GM23338 (cell line): ENCODE data around the gene OR5K1. TPM values are rescaled to one million over a fixed set of nuclear protein-coding genes. Genes with fewer than 3 reads are reported as not detected.

Experiments
- ATAC-seq: fragments of 200-7000 bp; cut with Tn5 transposase; 3 replicates; pipeline ENCODE4 v1.9.1; 2020
- DNase-seq: peaks from one replicate; pipeline ENCODE4 v3.0.0-alpha.2; 2015; ENCODE audit warnings: low spot score
- H2AFZ ChIP-seq: fragments of 200-600 bp; sonication (generic); 2 replicates; pipeline ENCODE4 v1.8.0; 2016; ENCODE audit warnings: antibody characterized with exemption, mild to moderate bottlenecking, moderate library complexity
- H3F3A ChIP-seq: fragments of 200-600 bp; sonication (generic); replicated peaks from 2 replicates; pipeline ENCODE4 v1.8.0; 2017; ENCODE audit warnings: antibody characterized with exemption, mixed run types, low read depth
- H3K27ac ChIP-seq: fragments of 200-600 bp; sonication (generic); 2 replicates; pipeline ENCODE4 v1.6.1; 2016; ENCODE audit warnings: low read depth
- H3K27me3 ChIP-seq: fragments of 200-600 bp; sonication (generic); 2 replicates; pipeline ENCODE4 v1.8.0; 2016; ENCODE audit warnings: mild to moderate bottlenecking, mixed run types, moderate library complexity; ENCODE audit not compliant: insufficient read depth
- H3K36me3 ChIP-seq: fragments of 200-600 bp; sonication (generic); 2 replicates; pipeline ENCODE4 v1.8.0; 2016; ENCODE audit warnings: mild to moderate bottlenecking; ENCODE audit not compliant: insufficient read depth
- H3K4me1 ChIP-seq: fragments of 200-600 bp; sonication (generic); 2 replicates; pipeline ENCODE4 v1.8.0; 2016; ENCODE audit warnings: mild to moderate bottlenecking, moderate library complexity; ENCODE audit not compliant: insufficient read depth
- H3K4me2 ChIP-seq: fragments of 200-600 bp; sonication (generic); 2 replicates; pipeline ENCODE4 v1.7.1; 2017; ENCODE audit warnings: mixed run types
- H3K4me3 ChIP-seq: fragments of 200-600 bp; sonication (generic); 2 replicates; pipeline ENCODE4 v1.6.1; 2016; ENCODE audit warnings: mixed run types
- H3K79me2 ChIP-seq: fragments of 200-600 bp; sonication (generic); replicated peaks from 2 replicates; pipeline ENCODE4 v1.8.0; 2017; ENCODE audit warnings: mild to moderate bottlenecking; ENCODE audit not compliant: insufficient read depth
- H3K9me2 ChIP-seq: fragments of 200-600 bp; sonication (generic); 2 replicates; pipeline ENCODE4 v1.8.0; 2017; ENCODE audit not compliant: insufficient read depth
- H4K20me1 ChIP-seq: fragments of 200-600 bp; sonication (generic); replicated peaks from 2 replicates; pipeline ENCODE4 v1.8.0; 2017; ENCODE audit warnings: mild to moderate bottlenecking; ENCODE audit not compliant: insufficient read depth
- H3K27ac Mint-ChIP-seq: 2 replicates; pipeline ENCODE4 v1.8.0; 2020; ENCODE audit warnings: inconsistent platforms, mild to moderate bottlenecking, moderate library complexity, mixed read lengths
- H3K27me3 Mint-ChIP-seq: 3 replicates; pipeline ENCODE4 v1.8.0; 2022; ENCODE audit warnings: low read depth, mild to moderate bottlenecking, moderate library complexity, mixed read lengths, inconsistent platforms; ENCODE audit not compliant: insufficient read depth, poor library complexity
- H3K36me3 Mint-ChIP-seq: 3 replicates; pipeline ENCODE4 v1.8.0; 2021; ENCODE audit warnings: low read depth, mild to moderate bottlenecking, inconsistent platforms, moderate library complexity, mixed read lengths
- H3K4me1 Mint-ChIP-seq: 3 replicates; pipeline ENCODE4 v1.8.0; 2020; ENCODE audit warnings: mild to moderate bottlenecking, inconsistent platforms, mixed read lengths
- H3K4me3 Mint-ChIP-seq: 3 replicates; pipeline ENCODE4 v1.8.0; 2021; ENCODE audit warnings: moderate library complexity, mild to moderate bottlenecking, inconsistent platforms, mixed read lengths
- H3K9me3 Mint-ChIP-seq: 3 replicates; pipeline ENCODE4 v1.8.0; 2020; ENCODE audit warnings: moderate library complexity, mild to moderate bottlenecking, inconsistent platforms, mixed read lengths
- CREB1 ChIP-seq: fragments of 250-450 bp; sonication (Bioruptor Pico); IDR thresholded peaks from 2 replicates; pipeline ENCODE4 v1.5.0; 2020; ENCODE audit warnings: low read depth, mild to moderate bottlenecking, moderate library complexity
- EZH2 ChIP-seq: fragments of 200-600 bp; sonication (generic); IDR thresholded peaks from one replicate; pipeline ENCODE4 v1.8.0; 2017; ENCODE audit warnings: antibody characterized with exemption, mild to moderate bottlenecking, low read depth; ENCODE audit not compliant: unreplicated experiment
- EZH2phosphoT487 ChIP-seq: fragments of 200-600 bp; sonication (generic); IDR thresholded peaks from one replicate; pipeline ENCODE4 v1.8.1; 2018; ENCODE audit warnings: antibody characterized with exemption; ENCODE audit not compliant: unreplicated experiment
- JUNB ChIP-seq: IDR thresholded peaks from one replicate; pipeline ENCODE4 v1.6.1; 2016; ENCODE audit warnings: antibody characterized with exemption; ENCODE audit not compliant: unreplicated experiment
- NANOG ChIP-seq: IDR thresholded peaks from 2 replicates; pipeline ENCODE4 v1.6.1; 2016; ENCODE audit warnings: antibody characterized with exemption, borderline replicate concordance
- POLR2AphosphoS5 ChIP-seq: IDR thresholded peaks from 2 replicates; pipeline ENCODE4 v1.6.1; 2016; ENCODE audit warnings: antibody characterized with exemption, low read depth
- STAT1 ChIP-seq: IDR thresholded peaks from one replicate; pipeline ENCODE4 v1.6.1; 2016; ENCODE audit warnings: antibody characterized with exemption; ENCODE audit not compliant: unreplicated experiment
- ZNF114 ChIP-seq: fragments of 250-450 bp; sonication (Bioruptor Pico); IDR thresholded peaks from 2 replicates; pipeline ENCODE4 v1.5.0; 2020; ENCODE audit warnings: mild to moderate bottlenecking, moderate library complexity
- ZNF331 ChIP-seq: fragments of 250-450 bp; sonication (Bioruptor Pico); IDR thresholded peaks from 2 replicates; pipeline ENCODE4 v1.5.0; 2020; ENCODE audit warnings: low read depth, mild to moderate bottlenecking, moderate library complexity
- polyA plus RNA-seq: library from polyadenylated mRNA; unstranded; fragments of >200 nt; fragmentation: Nextera tagmentation; extraction: Ambion mirVana; gene quantifications from 2 replicates; pipeline ENCODE4 v1.2.1, GENCODE V29; 2016
- total RNA-seq: library from RNA; depleted of rRNA; stranded (reverse); fragments of >200 nt; shearing (Covaris generic); gene quantifications from 2 replicates; pipeline ENCODE4 v1.2.3, GENCODE V29; 2014
- TF ChIP-seq, protein P1 (sequence below), 2 experiments: fragments of 200-600 bp in 1 of 2; sonication (generic) in 1 of 2; conservative IDR thresholded peaks; 2 replicates each; pipeline versions ENCODE4 v1.5.1 to v1.6.1; 2016 to 2017; ENCODE audit warnings: antibody characterized with exemption in 2 of 2, low read depth in 2 of 2, mild to moderate bottlenecking in 2 of 2, moderate library complexity in 1 of 2
- TF ChIP-seq, protein P2 (sequence below): IDR thresholded peaks from one replicate; pipeline ENCODE4 v1.6.1; 2018; ENCODE audit warnings: antibody characterized with exemption; ENCODE audit not compliant: unreplicated experiment
- TF ChIP-seq, protein P3 (sequence below): IDR thresholded peaks from 2 replicates; pipeline ENCODE4 v1.6.1; 2016; ENCODE audit warnings: antibody characterized with exemption
- TF ChIP-seq, protein P4 (sequence below): fragments of 250-450 bp; sonication (Bioruptor Pico); IDR thresholded peaks from 2 replicates; pipeline ENCODE4 v1.5.0; 2020; ENCODE audit warnings: mild to moderate bottlenecking, moderate library complexity

Gene OR5K1
- total and polyA plus RNA-seq, 2 experiments from 2014 or later, result not detected

DNA sequence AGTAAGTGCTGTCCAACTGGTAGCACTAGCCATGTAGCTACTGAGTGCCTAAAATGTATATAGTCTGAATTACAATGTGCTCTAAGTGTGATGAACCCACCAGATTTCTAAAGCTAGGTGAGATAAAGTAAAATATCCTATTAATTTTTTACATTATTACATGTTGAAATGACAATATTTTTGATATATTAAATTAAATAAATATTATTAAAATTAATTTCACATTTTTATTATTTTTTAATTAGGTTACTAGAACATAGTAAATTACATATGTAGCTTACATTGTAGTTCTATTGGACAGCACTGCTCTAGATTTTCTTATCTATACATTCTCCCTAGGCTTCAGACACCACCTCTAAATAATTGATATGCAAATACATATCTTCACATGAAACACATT lies 9.2 kb upstream of the OR5K1 start:
- Mint-ChIP-seq H3K27me3 (no peaks in the 10 kb centered on the region), H3K9me3 (peaks cover 3% of the 10 kb centered on the region; the same call in 2 of the 3 replicates), H3K4me1 (no peaks in the 10 kb centered on the region), H3K4me3 (no peak overlapping the region), H3K27ac (no peak overlapping the region), H3K36me3 (no peaks in the 10 kb centered on the region)
- Histone ChIP-seq H3K4me1 (no peaks in the 10 kb centered on the region), H3K9me2 (no peaks in the 10 kb centered on the region), H2AFZ (no peak overlapping the region), H3K27ac (no peak overlapping the region), H3K27me3 (no peaks in the 10 kb centered on the region), H4K20me1 (no peaks in the 10 kb centered on the region), H3K36me3 (no peaks in the 10 kb centered on the region), H3K4me2 (no peak overlapping the region), H3K79me2 (no peaks in the 10 kb centered on the region), H3K4me3 (no peak overlapping the region), H3F3A (no peaks in the 10 kb centered on the region)
- DNase-seq, result no peak
- ATAC-seq, result no peak
- TF ChIP-seq, protein P1, sequence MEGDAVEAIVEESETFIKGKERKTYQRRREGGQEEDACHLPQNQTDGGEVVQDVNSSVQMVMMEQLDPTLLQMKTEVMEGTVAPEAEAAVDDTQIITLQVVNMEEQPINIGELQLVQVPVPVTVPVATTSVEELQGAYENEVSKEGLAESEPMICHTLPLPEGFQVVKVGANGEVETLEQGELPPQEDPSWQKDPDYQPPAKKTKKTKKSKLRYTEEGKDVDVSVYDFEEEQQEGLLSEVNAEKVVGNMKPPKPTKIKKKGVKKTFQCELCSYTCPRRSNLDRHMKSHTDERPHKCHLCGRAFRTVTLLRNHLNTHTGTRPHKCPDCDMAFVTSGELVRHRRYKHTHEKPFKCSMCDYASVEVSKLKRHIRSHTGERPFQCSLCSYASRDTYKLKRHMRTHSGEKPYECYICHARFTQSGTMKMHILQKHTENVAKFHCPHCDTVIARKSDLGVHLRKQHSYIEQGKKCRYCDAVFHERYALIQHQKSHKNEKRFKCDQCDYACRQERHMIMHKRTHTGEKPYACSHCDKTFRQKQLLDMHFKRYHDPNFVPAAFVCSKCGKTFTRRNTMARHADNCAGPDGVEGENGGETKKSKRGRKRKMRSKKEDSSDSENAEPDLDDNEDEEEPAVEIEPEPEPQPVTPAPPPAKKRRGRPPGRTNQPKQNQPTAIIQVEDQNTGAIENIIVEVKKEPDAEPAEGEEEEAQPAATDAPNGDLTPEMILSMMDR (conservative IDR thresholded peaks at IDR 0.05; ENCODE audit: low read depth in 2 of 2), result no peak
- no peak for TF ChIP-seq STAT1
- TF ChIP-seq, protein P2, sequence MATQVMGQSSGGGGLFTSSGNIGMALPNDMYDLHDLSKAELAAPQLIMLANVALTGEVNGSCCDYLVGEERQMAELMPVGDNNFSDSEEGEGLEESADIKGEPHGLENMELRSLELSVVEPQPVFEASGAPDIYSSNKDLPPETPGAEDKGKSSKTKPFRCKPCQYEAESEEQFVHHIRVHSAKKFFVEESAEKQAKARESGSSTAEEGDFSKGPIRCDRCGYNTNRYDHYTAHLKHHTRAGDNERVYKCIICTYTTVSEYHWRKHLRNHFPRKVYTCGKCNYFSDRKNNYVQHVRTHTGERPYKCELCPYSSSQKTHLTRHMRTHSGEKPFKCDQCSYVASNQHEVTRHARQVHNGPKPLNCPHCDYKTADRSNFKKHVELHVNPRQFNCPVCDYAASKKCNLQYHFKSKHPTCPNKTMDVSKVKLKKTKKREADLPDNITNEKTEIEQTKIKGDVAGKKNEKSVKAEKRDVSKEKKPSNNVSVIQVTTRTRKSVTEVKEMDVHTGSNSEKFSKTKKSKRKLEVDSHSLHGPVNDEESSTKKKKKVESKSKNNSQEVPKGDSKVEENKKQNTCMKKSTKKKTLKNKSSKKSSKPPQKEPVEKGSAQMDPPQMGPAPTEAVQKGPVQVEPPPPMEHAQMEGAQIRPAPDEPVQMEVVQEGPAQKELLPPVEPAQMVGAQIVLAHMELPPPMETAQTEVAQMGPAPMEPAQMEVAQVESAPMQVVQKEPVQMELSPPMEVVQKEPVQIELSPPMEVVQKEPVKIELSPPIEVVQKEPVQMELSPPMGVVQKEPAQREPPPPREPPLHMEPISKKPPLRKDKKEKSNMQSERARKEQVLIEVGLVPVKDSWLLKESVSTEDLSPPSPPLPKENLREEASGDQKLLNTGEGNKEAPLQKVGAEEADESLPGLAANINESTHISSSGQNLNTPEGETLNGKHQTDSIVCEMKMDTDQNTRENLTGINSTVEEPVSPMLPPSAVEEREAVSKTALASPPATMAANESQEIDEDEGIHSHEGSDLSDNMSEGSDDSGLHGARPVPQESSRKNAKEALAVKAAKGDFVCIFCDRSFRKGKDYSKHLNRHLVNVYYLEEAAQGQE, result no peak
- TF ChIP-seq, protein P3, sequence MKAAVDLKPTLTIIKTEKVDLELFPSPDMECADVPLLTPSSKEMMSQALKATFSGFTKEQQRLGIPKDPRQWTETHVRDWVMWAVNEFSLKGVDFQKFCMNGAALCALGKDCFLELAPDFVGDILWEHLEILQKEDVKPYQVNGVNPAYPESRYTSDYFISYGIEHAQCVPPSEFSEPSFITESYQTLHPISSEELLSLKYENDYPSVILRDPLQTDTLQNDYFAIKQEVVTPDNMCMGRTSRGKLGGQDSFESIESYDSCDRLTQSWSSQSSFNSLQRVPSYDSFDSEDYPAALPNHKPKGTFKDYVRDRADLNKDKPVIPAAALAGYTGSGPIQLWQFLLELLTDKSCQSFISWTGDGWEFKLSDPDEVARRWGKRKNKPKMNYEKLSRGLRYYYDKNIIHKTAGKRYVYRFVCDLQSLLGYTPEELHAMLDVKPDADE, result no peak
- no peak for TF ChIP-seq POLR2AphosphoS5
- TF ChIP-seq ZNF114 (CRISPR knock-in tag), result no peak
- TF ChIP-seq JUNB, result no peak
- TF ChIP-seq EZH2phosphoT487, result no peak
- TF ChIP-seq EZH2, result no peak
- no peak for TF ChIP-seq NANOG
- no peak for TF ChIP-seq CREB1
- TF ChIP-seq, protein P4, sequence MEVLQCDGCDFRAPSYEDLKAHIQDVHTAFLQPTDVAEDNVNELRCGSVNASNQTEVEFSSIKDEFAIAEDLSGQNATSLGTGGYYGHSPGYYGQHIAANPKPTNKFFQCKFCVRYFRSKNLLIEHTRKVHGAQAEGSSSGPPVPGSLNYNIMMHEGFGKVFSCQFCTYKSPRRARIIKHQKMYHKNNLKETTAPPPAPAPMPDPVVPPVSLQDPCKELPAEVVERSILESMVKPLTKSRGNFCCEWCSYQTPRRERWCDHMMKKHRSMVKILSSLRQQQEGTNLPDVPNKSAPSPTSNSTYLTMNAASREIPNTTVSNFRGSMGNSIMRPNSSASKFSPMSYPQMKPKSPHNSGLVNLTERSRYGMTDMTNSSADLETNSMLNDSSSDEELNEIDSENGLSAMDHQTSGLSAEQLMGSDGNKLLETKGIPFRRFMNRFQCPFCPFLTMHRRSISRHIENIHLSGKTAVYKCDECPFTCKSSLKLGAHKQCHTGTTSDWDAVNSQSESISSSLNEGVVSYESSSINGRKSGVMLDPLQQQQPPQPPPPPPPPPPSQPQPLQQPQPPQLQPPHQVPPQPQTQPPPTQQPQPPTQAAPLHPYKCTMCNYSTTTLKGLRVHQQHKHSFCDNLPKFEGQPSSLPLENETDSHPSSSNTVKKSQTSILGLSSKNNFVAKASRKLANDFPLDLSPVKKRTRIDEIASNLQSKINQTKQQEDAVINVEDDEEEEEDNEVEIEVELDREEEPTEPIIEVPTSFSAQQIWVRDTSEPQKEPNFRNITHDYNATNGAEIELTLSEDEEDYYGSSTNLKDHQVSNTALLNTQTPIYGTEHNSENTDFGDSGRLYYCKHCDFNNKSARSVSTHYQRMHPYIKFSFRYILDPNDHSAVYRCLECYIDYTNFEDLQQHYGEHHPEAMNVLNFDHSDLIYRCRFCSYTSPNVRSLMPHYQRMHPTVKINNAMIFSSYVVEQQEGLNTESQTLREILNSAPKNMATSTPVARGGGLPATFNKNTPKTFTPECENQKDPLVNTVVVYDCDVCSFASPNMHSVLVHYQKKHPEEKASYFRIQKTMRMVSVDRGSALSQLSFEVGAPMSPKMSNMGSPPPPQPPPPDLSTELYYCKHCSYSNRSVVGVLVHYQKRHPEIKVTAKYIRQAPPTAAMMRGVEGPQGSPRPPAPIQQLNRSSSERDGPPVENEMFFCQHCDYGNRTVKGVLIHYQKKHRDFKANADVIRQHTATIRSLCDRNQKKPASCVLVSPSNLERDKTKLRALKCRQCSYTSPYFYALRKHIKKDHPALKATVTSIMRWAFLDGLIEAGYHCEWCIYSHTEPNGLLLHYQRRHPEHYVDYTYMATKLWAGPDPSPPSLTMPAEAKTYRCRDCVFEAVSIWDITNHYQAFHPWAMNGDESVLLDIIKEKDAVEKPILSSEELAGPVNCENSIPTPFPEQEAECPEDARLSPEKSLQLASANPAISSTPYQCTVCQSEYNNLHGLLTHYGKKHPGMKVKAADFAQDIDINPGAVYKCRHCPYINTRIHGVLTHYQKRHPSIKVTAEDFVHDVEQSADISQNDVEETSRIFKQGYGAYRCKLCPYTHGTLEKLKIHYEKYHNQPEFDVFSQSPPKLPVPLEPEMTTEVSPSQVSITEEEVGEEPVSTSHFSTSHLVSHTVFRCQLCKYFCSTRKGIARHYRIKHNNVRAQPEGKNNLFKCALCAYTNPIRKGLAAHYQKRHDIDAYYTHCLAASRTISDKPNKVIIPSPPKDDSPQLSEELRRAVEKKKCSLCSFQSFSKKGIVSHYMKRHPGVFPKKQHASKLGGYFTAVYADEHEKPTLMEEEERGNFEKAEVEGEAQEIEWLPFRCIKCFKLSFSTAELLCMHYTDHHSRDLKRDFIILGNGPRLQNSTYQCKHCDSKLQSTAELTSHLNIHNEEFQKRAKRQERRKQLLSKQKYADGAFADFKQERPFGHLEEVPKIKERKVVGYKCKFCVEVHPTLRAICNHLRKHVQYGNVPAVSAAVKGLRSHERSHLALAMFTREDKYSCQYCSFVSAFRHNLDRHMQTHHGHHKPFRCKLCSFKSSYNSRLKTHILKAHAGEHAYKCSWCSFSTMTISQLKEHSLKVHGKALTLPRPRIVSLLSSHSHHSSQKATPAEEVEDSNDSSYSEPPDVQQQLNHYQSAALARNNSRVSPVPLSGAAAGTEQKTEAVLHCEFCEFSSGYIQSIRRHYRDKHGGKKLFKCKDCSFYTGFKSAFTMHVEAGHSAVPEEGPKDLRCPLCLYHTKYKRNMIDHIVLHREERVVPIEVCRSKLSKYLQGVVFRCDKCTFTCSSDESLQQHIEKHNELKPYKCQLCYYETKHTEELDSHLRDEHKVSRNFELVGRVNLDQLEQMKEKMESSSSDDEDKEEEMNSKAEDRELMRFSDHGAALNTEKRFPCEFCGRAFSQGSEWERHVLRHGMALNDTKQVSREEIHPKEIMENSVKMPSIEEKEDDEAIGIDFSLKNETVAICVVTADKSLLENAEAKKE (CRISPR knock-in tag), result no peak
- TF ChIP-seq ZNF331 (CRISPR knock-in tag), result no peak
